Esophagus mucosa (tissue), 1 donor: ENCODE measurements around the gene LPP. TPM values are rescaled to one million over a fixed set of nuclear protein-coding genes. Genes with fewer than 3 reads are reported as not detected.
"Not testable (repeated sequence)": the region's sequence is repeated elsewhere in the genome, so short reads cannot be mapped to it uniquely, and the experiment has no call there.

ENCODE experiments used
- ATAC-seq: fragments of 200-7000 bp; cut with Tn5 transposase; one replicate; pipeline ENCODE4 v1.9.1; 2020
- total RNA-seq: library from RNA; stranded (reverse); gene quantifications from one replicate; pipeline ENCODE4 v1.2.4, GENCODE V29; 2023
- donor health status: DM: yes; HTN: yes; CAD: no.

The LPP gene
- total RNA-seq, 1 donor from 2014 or later = 89.0 TPM

DNA sequence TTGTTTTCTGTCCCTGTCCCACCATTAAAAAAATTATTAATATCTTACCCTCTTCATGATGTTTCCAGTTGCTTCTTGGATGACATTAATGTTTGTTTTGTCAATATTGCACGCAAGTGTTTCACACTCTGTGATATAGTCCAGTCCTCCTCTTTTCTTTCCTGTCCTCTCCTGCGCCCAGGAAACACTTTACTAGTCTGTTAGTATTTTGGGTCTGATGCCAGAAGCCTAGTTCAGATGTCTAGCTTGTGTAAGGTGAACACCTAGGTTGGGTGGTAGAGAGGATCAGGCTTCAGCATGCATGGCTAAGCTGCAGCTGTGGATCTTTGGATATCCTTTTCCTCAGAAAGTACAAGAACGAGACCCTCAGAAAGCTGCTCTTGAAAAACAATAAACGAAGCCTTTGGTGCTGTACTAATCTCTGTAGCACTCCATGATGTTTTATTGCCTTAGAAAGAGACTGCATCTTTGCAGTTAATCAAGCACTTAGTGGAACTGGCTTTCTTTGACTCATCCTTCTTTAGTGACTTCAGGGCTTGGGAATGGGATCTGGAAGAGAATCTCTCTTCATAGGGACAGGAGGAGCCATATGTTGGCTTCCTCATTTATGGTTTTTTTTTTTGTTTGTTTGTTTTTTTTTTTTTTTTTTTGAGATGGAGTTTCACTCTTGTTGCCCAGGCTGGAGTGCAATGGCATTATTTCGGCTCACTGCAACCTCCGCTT lies 253.4 kb downstream of the LPP start:
- no peak for ATAC-seq

DNA sequence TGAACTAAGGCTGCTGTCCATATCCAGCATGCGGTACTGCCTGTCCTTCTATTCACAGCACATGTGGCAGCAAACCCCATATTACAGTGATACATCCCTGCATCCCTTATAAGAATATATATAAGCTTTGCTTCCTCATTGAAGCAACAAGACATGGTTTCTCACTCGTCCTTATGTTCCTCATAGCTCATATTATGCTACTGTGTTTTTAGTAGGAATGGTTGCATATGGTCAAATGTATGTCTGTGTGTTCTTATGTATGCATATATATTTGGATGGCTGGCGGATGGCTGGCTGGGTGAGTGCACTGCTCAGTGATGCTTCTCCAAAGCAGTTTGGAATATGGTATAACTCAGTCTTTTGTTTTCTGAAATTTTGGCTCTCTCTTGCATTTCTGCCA lies 254.9 kb downstream of the LPP start:
- no peak for ATAC-seq

DNA sequence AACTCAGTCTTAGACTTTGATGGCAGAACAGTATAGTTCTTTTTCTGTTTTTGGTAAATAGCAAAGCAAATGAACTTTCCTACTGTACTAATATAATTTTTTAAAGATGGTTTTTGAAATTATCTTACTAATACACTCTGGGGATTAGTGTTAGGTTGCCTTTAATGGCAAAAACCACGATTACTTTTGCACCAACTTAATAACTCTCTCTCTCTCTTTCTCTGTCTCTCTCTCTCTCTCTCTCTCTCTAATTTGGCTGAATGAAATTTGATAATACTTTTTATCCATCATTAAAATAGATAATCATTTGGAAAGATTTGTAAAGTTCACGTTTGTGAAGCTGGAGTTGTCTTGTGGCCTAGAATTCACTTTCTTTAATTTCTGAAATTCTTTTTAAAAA lies 257.8 kb downstream of the LPP start:
- no peak for ATAC-seq

DNA sequence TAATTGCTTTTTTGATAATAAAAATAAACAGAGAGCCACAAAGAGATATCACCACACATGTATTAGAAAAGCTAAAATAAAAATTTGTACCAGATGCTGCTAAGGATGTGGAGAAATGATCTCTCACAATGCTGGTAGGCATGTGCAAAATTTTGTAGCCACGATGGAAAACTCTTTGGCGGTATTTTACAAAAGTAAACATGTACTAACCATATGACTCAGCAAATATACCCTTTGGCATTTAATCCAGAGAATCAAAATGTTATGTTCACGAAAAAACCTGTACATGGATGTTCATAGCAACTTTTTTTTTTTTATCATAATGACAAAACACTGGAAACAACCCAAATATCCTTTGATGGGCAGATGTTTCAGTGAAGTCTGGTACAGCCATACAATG lies 261.2 kb downstream of the LPP start:
- ATAC-seq = no peak

DNA sequence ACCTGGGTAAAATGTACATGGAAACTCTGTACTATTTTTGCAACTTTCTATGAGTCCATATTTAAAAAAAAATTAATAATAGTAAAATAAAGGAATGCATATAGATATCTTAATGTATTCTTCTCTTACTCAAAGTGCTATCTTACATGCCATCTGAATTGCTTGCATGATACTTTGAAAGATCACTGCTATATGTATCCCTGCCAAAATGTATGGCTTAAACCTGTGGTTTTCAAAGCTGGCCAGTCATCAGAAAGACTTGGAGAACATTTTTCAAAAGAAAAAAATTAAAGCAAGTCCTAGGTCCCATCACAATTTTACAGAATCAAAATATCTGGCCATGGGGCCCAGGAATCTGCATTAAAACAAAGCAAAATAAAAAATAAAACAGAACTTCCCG lies 262.1 kb downstream of the LPP start:
- no peak for ATAC-seq

DNA sequence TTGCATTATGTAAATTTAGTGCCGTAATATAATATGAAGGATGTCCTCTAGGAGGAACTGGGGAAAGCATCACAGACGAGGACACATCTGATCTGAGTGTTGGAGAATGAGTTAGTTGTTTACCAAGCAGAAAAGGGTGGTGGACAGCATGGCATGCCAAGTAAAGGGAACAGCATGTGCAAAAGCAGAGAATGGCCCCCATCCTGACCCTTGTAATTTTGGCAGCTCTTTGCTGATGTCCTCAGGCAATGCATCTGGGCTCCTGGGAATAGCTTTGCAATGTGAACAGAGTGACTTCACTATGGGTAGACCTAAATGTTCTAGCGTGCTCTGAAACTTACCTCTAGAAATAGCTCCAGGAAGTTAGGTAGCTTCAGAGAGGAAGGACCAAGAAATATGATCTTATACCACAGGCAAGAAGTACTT lies 263.3 kb downstream of the LPP start:
- peak; percentile 31 for ATAC-seq

DNA sequence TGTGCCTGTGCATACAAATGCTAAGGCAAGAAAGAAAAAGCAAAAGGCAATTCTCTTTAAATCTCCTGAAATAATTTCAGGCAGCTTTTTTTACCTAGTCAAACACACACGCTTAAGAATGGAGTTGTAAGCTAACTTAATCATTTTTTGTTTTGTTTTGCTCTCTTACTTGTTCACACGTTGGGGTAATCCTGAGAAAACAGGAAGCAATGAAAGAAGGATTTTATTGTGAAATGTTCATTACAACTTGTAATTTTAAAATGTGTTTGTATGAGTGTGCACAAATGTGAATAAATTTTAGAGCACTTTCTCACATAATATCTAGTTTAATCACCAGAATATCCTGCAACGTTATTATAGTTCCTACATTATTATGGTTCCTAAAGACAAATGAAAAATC lies 263.8 kb downstream of the LPP start:
- ATAC-seq = no peak

DNA sequence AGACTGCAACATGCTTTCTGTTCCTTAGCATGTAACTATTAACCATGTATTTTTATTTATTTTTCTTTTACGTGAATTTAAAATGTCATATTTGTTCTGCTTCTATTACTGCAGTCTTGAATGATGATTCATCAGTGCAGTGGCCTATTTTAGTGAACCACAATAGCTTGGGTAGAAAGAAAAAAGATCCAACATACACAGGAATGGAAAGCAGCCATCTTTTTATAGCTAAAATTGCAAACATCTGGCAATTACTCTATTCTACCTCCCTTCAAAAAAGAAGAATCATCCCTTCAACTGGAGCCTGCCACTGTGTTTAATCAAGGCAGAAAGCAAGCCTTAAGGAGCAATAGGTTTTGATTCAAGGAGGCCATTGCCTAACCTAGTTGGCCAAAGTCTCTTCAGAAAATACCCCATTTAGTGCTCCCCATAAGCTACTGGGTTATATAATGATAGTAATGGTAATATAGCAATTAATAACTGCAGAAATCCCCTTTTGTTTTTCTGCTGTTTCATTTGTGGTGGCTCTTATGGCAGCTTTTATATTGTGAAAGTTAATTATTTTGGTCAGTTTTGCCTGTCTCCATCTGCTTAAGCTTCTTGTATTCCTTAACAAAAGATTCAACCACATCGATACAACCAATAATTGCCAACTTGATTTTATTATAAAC lies 267.3 kb downstream of the LPP start:
- no peak for ATAC-seq

DNA sequence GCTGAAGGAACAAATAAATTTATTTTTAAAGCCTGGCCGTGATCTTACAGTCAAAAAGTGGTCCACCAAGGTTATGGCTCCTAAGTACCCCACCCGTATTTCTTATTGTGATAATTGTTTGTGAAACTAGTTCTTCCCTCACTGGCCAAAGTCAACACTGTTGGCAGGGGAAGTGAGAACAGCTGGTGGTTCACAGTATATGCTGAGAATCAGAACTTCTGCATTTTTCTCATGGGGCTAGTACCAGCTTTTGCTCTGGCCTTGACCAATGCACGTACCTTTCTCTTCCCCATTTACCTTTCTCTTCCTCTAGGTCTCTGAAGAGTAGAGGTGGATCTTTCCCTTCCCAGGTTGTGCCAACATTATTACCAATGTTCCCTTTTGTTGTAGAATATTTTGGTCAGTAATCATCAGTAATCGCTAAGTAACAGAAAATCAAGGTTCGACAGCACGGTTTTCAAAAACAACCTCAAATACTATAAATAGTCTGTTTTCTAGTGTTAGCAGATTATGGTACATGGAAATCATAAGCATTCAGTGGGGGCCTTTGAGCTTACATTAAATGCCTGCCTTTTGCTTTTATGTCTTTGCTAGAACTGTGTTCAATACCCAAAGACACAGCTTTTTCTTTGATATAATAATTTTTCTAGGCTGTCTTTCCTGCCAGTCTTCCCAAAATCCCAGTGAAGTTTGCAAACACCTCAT lies 268.0 kb downstream of the LPP start:
- peak; percentile 73 for ATAC-seq

DNA sequence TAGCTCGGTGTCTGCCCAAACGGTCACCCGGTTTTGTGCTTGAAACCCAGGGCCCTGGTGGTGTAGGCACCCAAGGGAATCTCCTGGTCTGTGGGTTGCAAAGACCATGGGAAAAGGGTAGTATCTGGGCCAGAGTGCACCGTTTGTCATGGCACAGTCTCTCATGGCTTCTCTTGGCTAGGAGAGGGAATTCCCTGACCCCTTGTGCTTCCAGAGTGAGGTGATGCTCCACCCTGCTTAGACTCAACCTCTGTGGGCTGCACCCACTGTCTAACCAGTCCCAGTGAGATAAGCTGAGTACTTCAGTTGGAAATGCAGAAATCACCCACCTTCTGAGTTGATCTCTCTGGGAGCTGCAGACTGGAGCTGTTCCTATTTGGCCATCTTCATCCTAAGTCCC lies 274.0 kb downstream of the LPP start:
- not testable (repeated sequence) for ATAC-seq

DNA sequence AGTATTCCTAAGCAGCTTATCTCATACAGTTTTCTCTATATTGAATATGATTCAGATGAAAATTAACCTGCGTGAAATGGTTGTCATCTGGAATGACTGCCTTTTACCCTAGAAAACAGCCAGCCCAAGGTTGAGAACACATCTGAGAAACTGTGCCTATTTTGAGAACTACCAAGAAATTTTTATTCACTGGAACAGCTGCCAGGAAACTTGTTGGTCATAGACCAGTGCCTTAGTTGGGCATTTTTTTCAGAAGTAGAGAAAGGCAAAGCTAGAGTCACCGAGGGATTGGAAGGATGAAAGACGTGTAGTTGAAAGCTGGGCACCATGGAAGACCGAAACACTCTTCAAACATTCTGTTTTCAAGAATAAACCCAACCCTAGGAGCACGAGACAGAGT lies 277.1 kb downstream of the LPP start:
- ATAC-seq = no peak

DNA sequence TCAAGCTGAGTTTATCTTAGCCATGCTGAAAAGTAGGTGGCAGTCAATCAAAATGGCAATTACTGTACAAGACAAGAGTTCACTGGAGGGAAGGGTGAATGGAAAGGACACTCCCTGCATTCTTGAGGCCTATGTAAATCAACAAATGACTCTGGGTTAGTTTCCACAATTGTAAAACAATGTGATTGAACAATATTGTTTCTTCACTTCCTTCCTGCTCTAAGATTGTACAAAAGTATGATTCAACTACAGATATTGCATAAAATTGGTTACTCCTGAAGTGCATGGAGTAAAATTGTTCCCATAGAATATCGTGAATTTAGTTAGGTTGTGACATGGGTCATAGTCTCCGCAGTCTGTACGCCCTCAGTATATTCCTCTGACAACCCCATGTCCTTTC lies 277.6 kb downstream of the LPP start:
- peak; percentile 96 for ATAC-seq

DNA sequence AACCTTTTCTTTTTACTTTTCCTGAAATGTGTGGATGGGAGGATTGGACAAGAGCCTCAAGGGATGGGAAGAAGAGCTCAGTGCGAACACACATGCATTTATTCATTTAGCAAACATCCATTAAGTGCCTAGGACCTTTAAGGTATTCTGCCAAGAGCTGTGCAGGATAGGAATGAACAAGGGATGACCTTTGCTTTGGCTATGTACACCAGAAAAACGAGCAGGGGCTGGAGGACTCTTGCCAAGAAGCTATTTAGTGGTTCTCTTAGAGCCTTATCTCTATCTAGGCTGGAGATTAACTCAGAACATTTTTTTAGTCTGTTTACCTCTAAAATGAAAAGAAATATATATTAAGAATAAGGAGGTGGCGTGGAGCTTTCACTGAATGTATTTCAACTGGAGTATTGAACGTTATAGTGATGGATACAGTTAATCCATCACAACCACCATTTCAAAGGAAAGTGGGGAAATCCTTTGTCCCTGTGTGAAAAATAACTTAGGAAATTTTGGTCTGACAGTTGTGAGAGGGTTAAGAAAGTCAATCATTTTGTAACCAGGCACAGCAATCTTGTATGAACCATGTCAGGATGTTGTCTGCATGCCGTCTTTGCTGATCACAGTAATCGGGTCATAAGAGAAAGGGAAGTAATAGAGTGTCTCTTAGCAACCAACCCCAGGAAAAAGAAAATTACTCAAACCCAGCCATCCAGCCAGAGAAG lies 279.0 kb downstream of the LPP start:
- ATAC-seq = no peak

DNA sequence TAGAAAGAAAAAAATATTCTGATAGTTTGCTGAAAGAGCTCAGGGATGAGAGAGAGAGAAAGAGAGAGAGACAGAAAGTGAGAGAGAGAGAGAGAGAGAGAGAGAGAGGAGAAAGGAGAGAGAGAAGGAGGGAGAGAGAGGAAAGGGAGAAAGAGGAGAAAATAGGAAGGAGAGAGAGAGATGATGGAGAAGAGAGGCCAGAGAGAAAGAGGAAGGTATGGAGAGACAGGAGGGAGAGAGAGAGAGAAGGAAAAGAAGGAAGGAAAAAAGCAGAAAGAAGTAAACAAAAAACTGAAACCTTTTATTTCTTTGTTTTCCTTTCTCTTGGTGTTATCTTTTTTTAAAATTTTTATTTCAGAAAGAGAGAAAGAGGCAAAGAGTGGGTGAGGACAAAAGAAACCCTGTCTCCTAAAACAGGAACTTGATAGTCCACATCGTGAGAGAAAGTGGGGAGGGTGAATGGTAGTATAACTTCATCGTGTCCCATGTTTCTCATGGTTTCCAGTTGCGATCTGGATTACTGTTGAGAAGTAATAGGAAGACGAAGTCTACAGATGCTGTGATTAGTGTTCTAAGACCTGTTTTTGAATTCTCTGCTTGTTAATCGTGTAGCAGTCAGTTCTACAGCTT lies 279.7 kb downstream of the LPP start:
- ATAC-seq = no peak

DNA sequence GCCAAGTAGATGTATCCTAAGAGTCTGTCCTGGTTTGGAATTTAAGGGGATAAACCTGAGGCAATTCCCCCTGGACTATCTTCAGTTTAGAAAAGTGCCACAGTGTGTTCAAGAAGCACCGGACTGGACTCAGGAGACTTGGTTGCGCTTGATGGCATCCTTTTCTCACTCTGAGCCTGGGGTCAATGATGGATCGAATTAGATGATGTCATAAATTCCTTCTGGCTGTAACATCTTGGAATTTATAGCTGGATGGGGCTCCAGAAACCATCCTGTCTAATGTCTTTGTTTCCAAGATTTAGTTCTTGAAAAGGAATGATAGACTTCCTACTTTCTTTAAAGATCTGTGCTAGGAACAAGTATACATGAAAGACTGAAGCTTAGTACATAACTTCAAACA lies 280.6 kb downstream of the LPP start:
- no peak for ATAC-seq

DNA sequence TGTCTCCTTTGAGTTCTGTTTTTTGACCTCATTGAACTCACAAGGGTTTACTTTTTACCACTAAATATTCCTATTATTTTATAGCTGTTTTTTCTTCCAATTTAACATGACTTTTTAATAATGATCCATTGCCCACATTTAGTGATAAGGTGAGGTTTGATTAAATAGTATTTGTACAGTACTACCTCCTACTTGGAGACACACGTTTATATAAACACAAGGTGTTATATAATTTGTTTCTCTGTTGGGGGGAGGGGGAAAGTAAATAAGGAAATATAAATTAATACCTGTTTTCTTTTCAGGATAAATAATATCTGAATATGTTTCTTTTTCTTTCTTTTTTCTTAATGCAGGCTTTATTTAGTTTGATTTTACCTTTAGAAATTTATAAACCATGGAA lies 281.3 kb downstream of the LPP start:
- ATAC-seq = no peak

DNA sequence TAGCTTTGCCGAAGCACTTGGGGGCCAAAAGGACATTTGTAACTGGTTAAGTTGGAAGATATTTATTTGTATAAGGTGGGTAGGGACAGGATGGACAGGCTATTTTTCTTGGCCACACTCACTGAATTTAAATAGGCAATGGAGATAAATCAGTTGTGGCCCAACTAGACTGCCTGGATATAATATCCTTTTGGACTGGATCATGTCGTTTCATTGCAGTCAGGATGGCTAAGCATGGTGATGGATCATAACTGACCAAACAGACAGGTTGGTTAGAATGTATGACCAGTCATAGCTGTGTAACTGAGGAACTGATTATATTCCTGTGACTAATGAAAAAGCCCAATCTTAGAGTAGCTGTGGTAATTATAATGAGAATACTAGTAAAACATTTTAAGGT lies 284.0 kb downstream of the LPP start:
- ATAC-seq = peak; percentile 79

DNA sequence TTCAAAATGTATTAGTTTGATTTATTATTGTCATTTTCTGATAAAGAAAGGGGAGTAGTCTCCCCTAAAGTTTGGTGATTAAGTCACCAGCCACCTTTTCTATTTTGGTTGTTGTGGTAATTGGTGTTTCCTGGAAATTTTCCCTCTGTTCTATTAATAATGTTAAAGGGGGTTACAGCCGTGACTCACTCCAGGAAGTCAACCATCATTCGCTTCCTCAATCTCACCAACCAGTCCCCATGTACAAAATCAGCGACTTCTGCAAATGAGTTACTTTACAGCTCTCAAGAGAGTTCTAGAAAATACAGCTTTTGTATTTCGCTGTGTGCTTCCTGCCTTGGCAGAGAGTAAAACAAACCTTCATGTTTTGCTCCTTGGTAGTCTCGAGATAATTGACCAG lies 285.1 kb downstream of the LPP start:
- ATAC-seq = peak; percentile 69

DNA sequence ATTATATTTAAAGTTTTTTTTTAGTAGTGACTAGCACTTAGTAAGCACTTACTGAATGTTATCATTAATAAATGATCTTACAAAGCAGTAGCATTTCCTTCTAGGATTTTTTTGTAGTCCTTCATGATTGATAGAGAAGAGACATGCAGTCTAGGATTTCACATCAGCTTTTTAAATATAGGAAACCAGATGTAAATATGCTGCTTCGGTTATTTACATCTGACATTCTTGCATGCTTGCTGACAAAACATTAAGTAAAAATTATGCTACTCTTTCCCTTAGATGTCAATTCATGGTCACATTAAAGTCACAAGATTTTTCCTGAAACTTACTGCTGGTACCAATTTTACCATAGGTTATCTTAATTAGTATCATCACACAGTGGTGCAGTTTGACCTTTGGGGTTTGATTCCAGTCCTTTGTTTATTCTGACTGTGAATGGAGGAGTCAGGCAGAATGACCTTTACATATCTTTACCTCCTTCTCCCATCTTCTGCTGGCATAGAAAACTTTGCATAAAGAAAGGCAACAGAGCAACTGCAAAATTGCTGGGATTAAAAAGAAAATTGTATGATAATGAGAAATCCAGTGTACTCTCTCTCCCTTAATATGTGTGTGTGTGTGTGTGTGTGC lies 286.5 kb downstream of the LPP start:
- ATAC-seq = no peak

DNA sequence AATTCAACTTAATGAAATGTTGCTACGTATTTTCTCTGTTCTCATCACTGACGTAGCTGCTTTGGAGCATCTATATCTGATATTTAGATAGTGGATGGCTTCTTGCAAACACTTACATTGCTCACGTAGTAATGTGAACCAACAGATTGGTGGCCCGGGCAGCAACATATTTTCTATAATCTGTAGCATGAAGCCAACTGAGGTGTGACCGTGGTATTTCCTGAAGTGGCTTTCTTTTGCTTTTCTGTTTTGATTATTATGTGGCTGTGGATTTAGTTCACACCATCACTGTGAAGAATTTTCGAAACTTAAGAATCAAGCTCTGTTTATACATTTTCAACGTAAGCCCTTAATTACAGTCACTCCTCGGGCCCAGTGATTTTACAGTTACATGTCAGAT lies 288.5 kb downstream of the LPP start:
- ATAC-seq = no peak

DNA sequence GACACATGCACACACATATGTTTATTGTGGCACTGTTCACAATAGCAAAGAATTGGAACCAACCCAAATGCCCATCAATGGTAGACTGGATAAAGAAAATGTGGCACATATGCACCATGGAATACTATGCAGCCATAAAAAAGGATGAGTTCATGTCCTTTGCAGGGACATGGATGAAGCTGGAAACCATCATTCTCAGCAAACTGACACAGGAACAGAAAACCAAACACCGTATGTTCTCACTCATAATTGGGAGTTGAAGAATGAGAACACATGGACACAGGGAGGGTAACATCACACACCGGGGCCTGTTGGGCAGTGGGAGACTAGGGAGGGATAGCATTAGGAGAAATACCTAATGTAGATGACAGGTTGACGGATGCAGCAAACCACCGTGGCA lies 291.2 kb downstream of the LPP start:
- ATAC-seq = not testable (repeated sequence)

DNA sequence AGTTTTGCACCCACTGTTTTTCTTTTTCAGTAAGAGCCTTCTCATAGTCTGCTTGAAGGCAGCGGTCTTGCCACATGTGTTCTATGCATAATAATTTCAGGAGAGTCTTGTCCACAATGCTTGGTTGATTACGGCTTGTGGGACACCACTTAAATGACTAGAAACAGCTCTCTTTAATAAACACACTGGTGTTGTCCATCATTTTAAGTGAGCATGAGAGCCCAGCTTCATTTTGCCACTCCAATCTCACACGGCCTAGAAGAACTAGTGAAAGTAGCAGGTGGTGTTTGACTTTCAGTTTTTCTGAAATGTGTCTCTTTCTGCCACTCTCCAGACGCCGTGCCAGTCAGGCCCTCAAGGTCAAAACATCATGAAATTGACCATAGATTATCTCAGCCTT lies 292.1 kb downstream of the LPP start:
- peak; percentile 11 for ATAC-seq
